ENCODE results near the gene SNED1. TPM values are rescaled to one million over a fixed set of nuclear protein-coding genes. Genes with fewer than 3 reads are reported as not detected.

SNED1 gene
- total and polyA plus RNA-seq, 4 donors = 0.65 to 18.1 (median 2.8) TPM

DNA sequence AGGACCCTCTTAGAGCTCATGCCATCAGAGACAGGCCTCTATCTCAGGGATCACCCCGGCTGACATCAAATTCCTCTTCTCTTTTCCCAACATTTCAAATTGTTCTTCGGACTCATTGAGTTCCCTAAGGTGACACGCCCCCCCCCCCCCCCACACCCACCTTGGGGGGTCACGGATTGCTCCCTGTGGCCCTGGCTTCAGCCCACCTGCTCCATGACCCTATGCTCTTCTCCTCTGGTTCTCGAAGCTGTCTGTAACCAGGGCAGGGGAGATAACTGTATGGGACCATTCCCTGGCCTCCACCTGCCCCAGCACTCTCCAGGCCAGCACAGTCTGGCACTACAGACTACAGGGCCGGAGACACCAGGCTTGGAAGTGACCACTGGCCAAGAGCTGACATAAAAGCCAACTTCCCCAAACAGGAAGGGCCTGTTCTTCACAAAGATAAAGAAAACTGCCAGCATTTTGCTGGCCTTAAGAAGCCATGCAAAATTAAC lies 96.6 kb downstream of the SNED1 start:
- Histone ChIP-seq H3K4me1 (ENCODE audit: control insufficient read depth in 4 of 4, insufficient read depth in 4 of 4, low read length in 3 of 4) (peaks cover 11 to 28% (median 23%) of the 10 kb centered on the region in 4 donors), H3K36me3 (ENCODE audit: control insufficient read depth in 4 of 4, insufficient read depth in 3 of 4, low read depth in 1 of 4, low read length in 3 of 4) (peaks cover 3 to 43% (median 33%) of the 10 kb centered on the region in 4 donors), H3K27ac (ENCODE audit: low read depth in 1 of 2, low read length in 2 of 2) (no peak overlapping the region), H3K9ac (ENCODE audit: low read depth in 1 of 2, low read length in 2 of 2) (no peak overlapping the region), H3K4me3 (ENCODE audit: low read depth in 1 of 3, low read length in 3 of 3) (no peak overlapping the region), H3K9me3 (ENCODE audit: control insufficient read depth in 4 of 4, low read length in 3 of 4) (no peaks in the 10 kb centered on the region), H3K27me3 (ENCODE audit: control insufficient read depth in 4 of 4, insufficient read depth in 4 of 4, low read length in 3 of 4) (no peaks in the 10 kb centered on the region)
- TF ChIP-seq TAF1 (conservative IDR thresholded peaks at IDR 0.05) (no peak), HNF4A (conservative IDR thresholded peaks at IDR 0.05) (no peak), RAD21 (IDR thresholded peaks at IDR 0.05) (no peak), EGR1 (IDR thresholded peaks at IDR 0.05; ENCODE audit: low read depth in 2 of 2) (no peak), RXRA (IDR thresholded peaks at IDR 0.05) (no peak), NR2F2 (IDR thresholded peaks at IDR 0.05) (no peak), FOXA1 (IDR thresholded peaks at IDR 0.05) (no peak), FOXA2 (IDR thresholded peaks at IDR 0.05) (no peak), SP1 (IDR thresholded peaks at IDR 0.05) (no peak), GABPA (IDR thresholded peaks at IDR 0.05 in 1 of 2, conservative IDR thresholded peaks at IDR 0.05 in 1 of 2) (no peak), JUND (IDR thresholded peaks at IDR 0.05) (no peak), YY1 (IDR thresholded peaks at IDR 0.05) (no peak), HNF4G (IDR thresholded peaks at IDR 0.05) (no peak)
- TF ChIP-seq, protein P1, sequence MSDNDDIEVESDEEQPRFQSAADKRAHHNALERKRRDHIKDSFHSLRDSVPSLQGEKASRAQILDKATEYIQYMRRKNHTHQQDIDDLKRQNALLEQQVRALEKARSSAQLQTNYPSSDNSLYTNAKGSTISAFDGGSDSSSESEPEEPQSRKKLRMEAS (IDR thresholded peaks at IDR 0.05) = no peak
- TF ChIP-seq, protein P2, sequence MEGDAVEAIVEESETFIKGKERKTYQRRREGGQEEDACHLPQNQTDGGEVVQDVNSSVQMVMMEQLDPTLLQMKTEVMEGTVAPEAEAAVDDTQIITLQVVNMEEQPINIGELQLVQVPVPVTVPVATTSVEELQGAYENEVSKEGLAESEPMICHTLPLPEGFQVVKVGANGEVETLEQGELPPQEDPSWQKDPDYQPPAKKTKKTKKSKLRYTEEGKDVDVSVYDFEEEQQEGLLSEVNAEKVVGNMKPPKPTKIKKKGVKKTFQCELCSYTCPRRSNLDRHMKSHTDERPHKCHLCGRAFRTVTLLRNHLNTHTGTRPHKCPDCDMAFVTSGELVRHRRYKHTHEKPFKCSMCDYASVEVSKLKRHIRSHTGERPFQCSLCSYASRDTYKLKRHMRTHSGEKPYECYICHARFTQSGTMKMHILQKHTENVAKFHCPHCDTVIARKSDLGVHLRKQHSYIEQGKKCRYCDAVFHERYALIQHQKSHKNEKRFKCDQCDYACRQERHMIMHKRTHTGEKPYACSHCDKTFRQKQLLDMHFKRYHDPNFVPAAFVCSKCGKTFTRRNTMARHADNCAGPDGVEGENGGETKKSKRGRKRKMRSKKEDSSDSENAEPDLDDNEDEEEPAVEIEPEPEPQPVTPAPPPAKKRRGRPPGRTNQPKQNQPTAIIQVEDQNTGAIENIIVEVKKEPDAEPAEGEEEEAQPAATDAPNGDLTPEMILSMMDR (IDR thresholded peaks at IDR 0.05; ENCODE audit: low read depth, low read length, missing input control) = no peak
- TF ChIP-seq, protein P3, sequence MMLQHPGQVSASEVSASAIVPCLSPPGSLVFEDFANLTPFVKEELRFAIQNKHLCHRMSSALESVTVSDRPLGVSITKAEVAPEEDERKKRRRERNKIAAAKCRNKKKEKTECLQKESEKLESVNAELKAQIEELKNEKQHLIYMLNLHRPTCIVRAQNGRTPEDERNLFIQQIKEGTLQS (IDR thresholded peaks at IDR 0.05) = no peak
- TF ChIP-seq, protein P4, sequence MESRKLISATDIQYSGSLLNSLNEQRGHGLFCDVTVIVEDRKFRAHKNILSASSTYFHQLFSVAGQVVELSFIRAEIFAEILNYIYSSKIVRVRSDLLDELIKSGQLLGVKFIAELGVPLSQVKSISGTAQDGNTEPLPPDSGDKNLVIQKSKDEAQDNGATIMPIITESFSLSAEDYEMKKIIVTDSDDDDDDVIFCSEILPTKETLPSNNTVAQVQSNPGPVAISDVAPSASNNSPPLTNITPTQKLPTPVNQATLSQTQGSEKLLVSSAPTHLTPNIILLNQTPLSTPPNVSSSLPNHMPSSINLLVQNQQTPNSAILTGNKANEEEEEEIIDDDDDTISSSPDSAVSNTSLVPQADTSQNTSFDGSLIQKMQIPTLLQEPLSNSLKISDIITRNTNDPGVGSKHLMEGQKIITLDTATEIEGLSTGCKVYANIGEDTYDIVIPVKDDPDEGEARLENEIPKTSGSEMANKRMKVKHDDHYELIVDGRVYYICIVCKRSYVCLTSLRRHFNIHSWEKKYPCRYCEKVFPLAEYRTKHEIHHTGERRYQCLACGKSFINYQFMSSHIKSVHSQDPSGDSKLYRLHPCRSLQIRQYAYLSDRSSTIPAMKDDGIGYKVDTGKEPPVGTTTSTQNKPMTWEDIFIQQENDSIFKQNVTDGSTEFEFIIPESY (IDR thresholded peaks at IDR 0.05) = no peak
- TF ChIP-seq, protein P5, sequence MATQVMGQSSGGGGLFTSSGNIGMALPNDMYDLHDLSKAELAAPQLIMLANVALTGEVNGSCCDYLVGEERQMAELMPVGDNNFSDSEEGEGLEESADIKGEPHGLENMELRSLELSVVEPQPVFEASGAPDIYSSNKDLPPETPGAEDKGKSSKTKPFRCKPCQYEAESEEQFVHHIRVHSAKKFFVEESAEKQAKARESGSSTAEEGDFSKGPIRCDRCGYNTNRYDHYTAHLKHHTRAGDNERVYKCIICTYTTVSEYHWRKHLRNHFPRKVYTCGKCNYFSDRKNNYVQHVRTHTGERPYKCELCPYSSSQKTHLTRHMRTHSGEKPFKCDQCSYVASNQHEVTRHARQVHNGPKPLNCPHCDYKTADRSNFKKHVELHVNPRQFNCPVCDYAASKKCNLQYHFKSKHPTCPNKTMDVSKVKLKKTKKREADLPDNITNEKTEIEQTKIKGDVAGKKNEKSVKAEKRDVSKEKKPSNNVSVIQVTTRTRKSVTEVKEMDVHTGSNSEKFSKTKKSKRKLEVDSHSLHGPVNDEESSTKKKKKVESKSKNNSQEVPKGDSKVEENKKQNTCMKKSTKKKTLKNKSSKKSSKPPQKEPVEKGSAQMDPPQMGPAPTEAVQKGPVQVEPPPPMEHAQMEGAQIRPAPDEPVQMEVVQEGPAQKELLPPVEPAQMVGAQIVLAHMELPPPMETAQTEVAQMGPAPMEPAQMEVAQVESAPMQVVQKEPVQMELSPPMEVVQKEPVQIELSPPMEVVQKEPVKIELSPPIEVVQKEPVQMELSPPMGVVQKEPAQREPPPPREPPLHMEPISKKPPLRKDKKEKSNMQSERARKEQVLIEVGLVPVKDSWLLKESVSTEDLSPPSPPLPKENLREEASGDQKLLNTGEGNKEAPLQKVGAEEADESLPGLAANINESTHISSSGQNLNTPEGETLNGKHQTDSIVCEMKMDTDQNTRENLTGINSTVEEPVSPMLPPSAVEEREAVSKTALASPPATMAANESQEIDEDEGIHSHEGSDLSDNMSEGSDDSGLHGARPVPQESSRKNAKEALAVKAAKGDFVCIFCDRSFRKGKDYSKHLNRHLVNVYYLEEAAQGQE (IDR thresholded peaks at IDR 0.05) = no peak
- 85% methylated on average over 6 of the region's 6 CpGs for WGBS
- no peak for DNase-seq (ENCODE audit: low spot score)
